ENCODE measurements around the gene CTNNA3. TPM values are rescaled to one million over a fixed set of nuclear protein-coding genes. Genes with fewer than 3 reads are reported as not detected.

The CTNNA3 gene
- total RNA-seq, 1 experiment from 2014 or later, result 0.85 TPM

DNA sequence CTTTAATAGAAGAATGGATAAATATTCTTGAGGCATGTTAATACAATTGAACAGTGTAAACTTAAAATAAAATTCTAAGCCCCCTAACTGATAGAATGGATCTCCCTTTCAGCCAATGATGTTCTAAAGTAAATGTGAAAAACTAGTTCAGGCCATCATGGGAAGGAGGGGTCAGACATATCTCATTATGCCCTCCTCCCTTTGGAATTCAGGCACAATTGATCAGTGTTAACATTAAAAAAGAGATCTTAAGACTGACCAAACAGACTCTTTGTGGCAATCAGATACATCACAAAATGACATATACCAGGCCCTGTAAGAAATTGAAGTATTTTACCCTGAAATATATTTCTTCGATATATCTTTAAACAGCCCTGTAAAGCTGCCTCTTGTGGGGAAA, 1453.1 kb downstream of the CTNNA3 start:
- H3K4me1 ChIP-seq (ENCODE audit: control insufficient read depth, insufficient read depth, low read length), result no peaks in the 10 kb centered on the region
- ChIA-PET POLR2A (no interaction called here), CTCF (no interaction called here)
- H3K4me3 ChIP-seq (ENCODE audit: low read depth in 2 of 2, low read length in 2 of 2), result no peak overlapping the region
- H3K27me3 ChIP-seq (ENCODE audit: control insufficient read depth, insufficient read depth, low read length), result no peaks in the 10 kb centered on the region
- intact Hi-C loops (cut with micrococcal nuclease; ENCODE audit: unreplicated experiment) (no loop called here), in situ Hi-C loops (cut with HindIII; ENCODE audit: low pct_unique_long_range_greater_than_20kb, low sequenced_read_pairs) (no loop called here)
- TF ChIP-seq POLR2AphosphoS5 (IDR thresholded peaks at IDR 0.05; ENCODE audit: low read depth, low read length) (no peak), SIN3A (IDR thresholded peaks at IDR 0.05; ENCODE audit: borderline replicate concordance, insufficient read depth, low read depth, low read length) (no peak), TCF7L2 (IDR thresholded peaks at IDR 0.05; ENCODE audit: low read depth, low read length) (no peak)
- TF ChIP-seq, protein P1, sequence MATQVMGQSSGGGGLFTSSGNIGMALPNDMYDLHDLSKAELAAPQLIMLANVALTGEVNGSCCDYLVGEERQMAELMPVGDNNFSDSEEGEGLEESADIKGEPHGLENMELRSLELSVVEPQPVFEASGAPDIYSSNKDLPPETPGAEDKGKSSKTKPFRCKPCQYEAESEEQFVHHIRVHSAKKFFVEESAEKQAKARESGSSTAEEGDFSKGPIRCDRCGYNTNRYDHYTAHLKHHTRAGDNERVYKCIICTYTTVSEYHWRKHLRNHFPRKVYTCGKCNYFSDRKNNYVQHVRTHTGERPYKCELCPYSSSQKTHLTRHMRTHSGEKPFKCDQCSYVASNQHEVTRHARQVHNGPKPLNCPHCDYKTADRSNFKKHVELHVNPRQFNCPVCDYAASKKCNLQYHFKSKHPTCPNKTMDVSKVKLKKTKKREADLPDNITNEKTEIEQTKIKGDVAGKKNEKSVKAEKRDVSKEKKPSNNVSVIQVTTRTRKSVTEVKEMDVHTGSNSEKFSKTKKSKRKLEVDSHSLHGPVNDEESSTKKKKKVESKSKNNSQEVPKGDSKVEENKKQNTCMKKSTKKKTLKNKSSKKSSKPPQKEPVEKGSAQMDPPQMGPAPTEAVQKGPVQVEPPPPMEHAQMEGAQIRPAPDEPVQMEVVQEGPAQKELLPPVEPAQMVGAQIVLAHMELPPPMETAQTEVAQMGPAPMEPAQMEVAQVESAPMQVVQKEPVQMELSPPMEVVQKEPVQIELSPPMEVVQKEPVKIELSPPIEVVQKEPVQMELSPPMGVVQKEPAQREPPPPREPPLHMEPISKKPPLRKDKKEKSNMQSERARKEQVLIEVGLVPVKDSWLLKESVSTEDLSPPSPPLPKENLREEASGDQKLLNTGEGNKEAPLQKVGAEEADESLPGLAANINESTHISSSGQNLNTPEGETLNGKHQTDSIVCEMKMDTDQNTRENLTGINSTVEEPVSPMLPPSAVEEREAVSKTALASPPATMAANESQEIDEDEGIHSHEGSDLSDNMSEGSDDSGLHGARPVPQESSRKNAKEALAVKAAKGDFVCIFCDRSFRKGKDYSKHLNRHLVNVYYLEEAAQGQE (IDR thresholded peaks at IDR 0.05; ENCODE audit: insufficient read depth in 1 of 2, low read depth in 2 of 2, low read length in 1 of 2), result no peak
- TF ChIP-seq, protein P2, sequence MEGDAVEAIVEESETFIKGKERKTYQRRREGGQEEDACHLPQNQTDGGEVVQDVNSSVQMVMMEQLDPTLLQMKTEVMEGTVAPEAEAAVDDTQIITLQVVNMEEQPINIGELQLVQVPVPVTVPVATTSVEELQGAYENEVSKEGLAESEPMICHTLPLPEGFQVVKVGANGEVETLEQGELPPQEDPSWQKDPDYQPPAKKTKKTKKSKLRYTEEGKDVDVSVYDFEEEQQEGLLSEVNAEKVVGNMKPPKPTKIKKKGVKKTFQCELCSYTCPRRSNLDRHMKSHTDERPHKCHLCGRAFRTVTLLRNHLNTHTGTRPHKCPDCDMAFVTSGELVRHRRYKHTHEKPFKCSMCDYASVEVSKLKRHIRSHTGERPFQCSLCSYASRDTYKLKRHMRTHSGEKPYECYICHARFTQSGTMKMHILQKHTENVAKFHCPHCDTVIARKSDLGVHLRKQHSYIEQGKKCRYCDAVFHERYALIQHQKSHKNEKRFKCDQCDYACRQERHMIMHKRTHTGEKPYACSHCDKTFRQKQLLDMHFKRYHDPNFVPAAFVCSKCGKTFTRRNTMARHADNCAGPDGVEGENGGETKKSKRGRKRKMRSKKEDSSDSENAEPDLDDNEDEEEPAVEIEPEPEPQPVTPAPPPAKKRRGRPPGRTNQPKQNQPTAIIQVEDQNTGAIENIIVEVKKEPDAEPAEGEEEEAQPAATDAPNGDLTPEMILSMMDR (IDR thresholded peaks at IDR 0.05), result no peak
- DNase-seq (ENCODE audit: low read depth, low spot score) (no peak), ATAC-seq (no peak)
- BruUV-seq (replicated peaks), result no TSS peak
- no peaks in the 10 kb centered on the region for H3K9me3 ChIP-seq (ENCODE audit: control insufficient read depth, insufficient read depth, low read depth, low read length)
- no peak overlapping the region for H3K27ac ChIP-seq (ENCODE audit: low read length)
- no peaks in the 10 kb centered on the region for H3K36me3 ChIP-seq (ENCODE audit: control insufficient read depth, insufficient read depth, low read length)

GRCh38 chr10:66239062-66239461, 1456.9 kb downstream of the CTNNA3 start:
- DNase-seq (ENCODE audit: low read depth, low spot score) (no peak), ATAC-seq (no peak)
- intact Hi-C loops (cut with micrococcal nuclease; ENCODE audit: unreplicated experiment) (no loop called here), in situ Hi-C loops (cut with HindIII; ENCODE audit: low pct_unique_long_range_greater_than_20kb, low sequenced_read_pairs) (no loop called here)
- Histone ChIP-seq H3K27ac (ENCODE audit: low read length) (no peak overlapping the region), H3K4me3 (ENCODE audit: low read depth in 2 of 2, low read length in 2 of 2) (no peak overlapping the region), H3K27me3 (ENCODE audit: control insufficient read depth, insufficient read depth, low read length) (no peaks in the 10 kb centered on the region), H3K4me1 (ENCODE audit: control insufficient read depth, insufficient read depth, low read length) (no peaks in the 10 kb centered on the region), H3K36me3 (ENCODE audit: control insufficient read depth, insufficient read depth, low read length) (no peaks in the 10 kb centered on the region), H3K9me3 (ENCODE audit: control insufficient read depth, insufficient read depth, low read depth, low read length) (peaks cover 12% of the 10 kb centered on the region)
- BruUV-seq (replicated peaks), result no TSS peak
- ChIA-PET CTCF (no interaction called here), POLR2A (no interaction called here)
- TF ChIP-seq, protein P1 (IDR thresholded peaks at IDR 0.05; ENCODE audit: insufficient read depth in 1 of 2, low read depth in 2 of 2, low read length in 1 of 2), result no peak
- no peak for TF ChIP-seq SIN3A (IDR thresholded peaks at IDR 0.05; ENCODE audit: borderline replicate concordance, insufficient read depth, low read depth, low read length)
- no peak for TF ChIP-seq POLR2AphosphoS5 (IDR thresholded peaks at IDR 0.05; ENCODE audit: low read depth, low read length)
- no peak for TF ChIP-seq TCF7L2 (IDR thresholded peaks at IDR 0.05; ENCODE audit: low read depth, low read length)
- TF ChIP-seq, protein P2 (IDR thresholded peaks at IDR 0.05), result no peak
